Neural cell (in vitro differentiated cells): Measurements from ENCODE around the gene SNRPD3. TPM values are rescaled to one million over a fixed set of nuclear protein-coding genes. Genes with fewer than 3 reads are reported as not detected.

Experiments
- H2AFZ ChIP-seq: fragments of 200-600, 300-800 bp; sonication (generic), shearing (Covaris generic); 2 replicates; pipeline ENCODE4 v1.6.0; 2014; ENCODE audit warnings: low read depth, mild to moderate bottlenecking, antibody characterized with exemption, low read length, moderate library complexity
- H3F3A ChIP-seq: fragments of 200-600 bp; shearing (Covaris generic); 2 replicates; pipeline ENCODE4 v1.6.1; 2016; ENCODE audit warnings: mild to moderate bottlenecking, moderate library complexity, mixed read lengths, antibody characterized with exemption, low read length; ENCODE audit not compliant: insufficient read depth, poor library complexity, severe bottlenecking
- H3K27ac ChIP-seq: fragments of 200-600, 300-800 bp; sonication (generic), shearing (Covaris generic); 2 replicates; pipeline ENCODE4 v1.5.1; 2014; ENCODE audit warnings: mild to moderate bottlenecking, low read length, moderate library complexity
- H3K27me3 ChIP-seq: fragments of 300-800, 200-600 bp; sonication (generic), shearing (Covaris generic); 2 replicates; pipeline ENCODE4 v1.6.0; 2014; ENCODE audit warnings: mild to moderate bottlenecking, low read depth, low read length, moderate library complexity; ENCODE audit not compliant: insufficient read depth
- H3K36me3 ChIP-seq: fragments of 300-800, 200-600 bp; sonication (generic), shearing (Covaris generic); 2 replicates; pipeline ENCODE4 v1.5.1; 2014; ENCODE audit warnings: mild to moderate bottlenecking, antibody characterized with exemption, low read length, moderate library complexity; ENCODE audit not compliant: insufficient read depth
- H3K4me2 ChIP-seq: fragments of 300-800, 200-600 bp; sonication (generic), shearing (Covaris generic); 2 replicates; pipeline ENCODE4 v1.6.0; 2014; ENCODE audit warnings: mild to moderate bottlenecking, low read length
- H3K4me3 ChIP-seq: fragments of 300-800, 200-600 bp; sonication (generic), shearing (Covaris generic); 2 replicates; pipeline ENCODE4 v1.5.1; 2014; ENCODE audit warnings: mild to moderate bottlenecking, low read length, moderate library complexity
- H3K79me2 ChIP-seq: fragments of 200-600 bp; shearing (Covaris generic); replicated peaks from 2 replicates; pipeline ENCODE4 v1.6.0; 2014; ENCODE audit warnings: mild to moderate bottlenecking, low read length, moderate library complexity; ENCODE audit not compliant: insufficient read depth
- H3K9ac ChIP-seq: fragments of 300-800, 200-600 bp; sonication (generic), shearing (Covaris generic); 2 replicates; pipeline ENCODE4 v1.6.1; 2016; ENCODE audit warnings: mild to moderate bottlenecking, low read length, mixed read lengths
- H3K9me2 ChIP-seq: fragments of 200-600 bp; shearing (Covaris generic); 2 replicates; pipeline ENCODE4 v1.6.1; 2016; ENCODE audit warnings: mild to moderate bottlenecking, low read length, mixed read lengths; ENCODE audit not compliant: insufficient read depth
- H3K9me3 ChIP-seq: fragments of 200-600, 300-800 bp; sonication (generic), shearing (Covaris generic); 2 replicates; pipeline ENCODE4 v1.6.1; 2016; ENCODE audit warnings: mild to moderate bottlenecking, mixed run types, low read length, moderate library complexity, mixed read lengths
- H4K20me1 ChIP-seq: fragments of 200-600 bp; shearing (Covaris generic); 2 replicates; pipeline ENCODE4 v1.6.1; 2016; ENCODE audit warnings: mild to moderate bottlenecking, mixed run types; ENCODE audit not compliant: insufficient read depth
- EP300 ChIP-seq: fragments of 450-650 bp; conservative IDR thresholded peaks from 2 replicates; pipeline ENCODE4 v1.6.1; 2014; ENCODE audit warnings: antibody characterized with exemption, mild to moderate bottlenecking, moderate library complexity; ENCODE audit not compliant: poor library complexity, severe bottlenecking
- EZH2 ChIP-seq: fragments of 200-600, 300-800 bp; shearing (Covaris generic), sonication (generic); IDR thresholded peaks from 2 replicates; pipeline ENCODE4 v1.6.1; 2014; ENCODE audit warnings: antibody characterized with exemption, low read length, borderline replicate concordance, mild to moderate bottlenecking; ENCODE audit not compliant: insufficient read depth, poor library complexity, severe bottlenecking
- MXI1 ChIP-seq: fragments of 450-650 bp; conservative IDR thresholded peaks from 2 replicates; pipeline ENCODE4 v1.6.1; 2014; ENCODE audit warnings: antibody characterized with exemption, mild to moderate bottlenecking; ENCODE audit not compliant: poor library complexity, severe bottlenecking
- POLR2AphosphoS5 ChIP-seq: IDR thresholded peaks from 2 replicates; pipeline ENCODE4 v1.6.1; 2012
- RAD21 ChIP-seq: fragments of 450-650 bp; conservative IDR thresholded peaks from 2 replicates; pipeline ENCODE4 v1.6.1; 2014; ENCODE audit warnings: antibody characterized with exemption, mild to moderate bottlenecking, moderate library complexity
- SMC3 ChIP-seq: fragments of 450-650 bp; conservative IDR thresholded peaks from 2 replicates; pipeline ENCODE4 v1.6.1; 2014; ENCODE audit warnings: antibody characterized with exemption, mild to moderate bottlenecking, moderate library complexity; ENCODE audit not compliant: poor library complexity
- TAF1 ChIP-seq: IDR thresholded peaks from 2 replicates; pipeline ENCODE4 v1.6.1; 2012; ENCODE audit warnings: low read depth
- polyA plus RNA-seq: library from polyadenylated mRNA; depleted of rRNA; stranded (reverse); fragments of >200 nt; gene quantifications from 2 replicates; pipeline ENCODE4 v1.2.3, GENCODE V29; 2014
- TF ChIP-seq, protein P1 (sequence below): fragments of 450-650 bp; IDR thresholded peaks from 2 replicates; pipeline ENCODE4 v1.5.1; 2014; ENCODE audit warnings: antibody characterized with exemption, mild to moderate bottlenecking, moderate library complexity; ENCODE audit not compliant: poor library complexity, severe bottlenecking
- TF ChIP-seq, protein P2 (sequence below): IDR thresholded peaks from 2 replicates; pipeline ENCODE4 v1.6.1; 2012; ENCODE audit warnings: borderline replicate concordance

The SNRPD3 gene
- polyA plus RNA-seq, 1 donor from 2014 or later = 195 TPM

- Histone ChIP-seq H4K20me1 (no peaks in the 10 kb centered on the region), H3K4me2 (no peak overlapping the region), H3K9ac (no peak overlapping the region), H3K36me3 (no peaks in the 10 kb centered on the region), H3F3A (no peaks in the 10 kb centered on the region), H3K27ac (no peak overlapping the region), H3K4me3 (no peak overlapping the region), H3K9me2 (no peaks in the 10 kb centered on the region), H3K79me2 (peaks cover 38% of the 10 kb centered on the region), H3K27me3 (no peaks in the 10 kb centered on the region), H2AFZ (no peak overlapping the region), H3K9me3 (no peaks in the 10 kb centered on the region)
- TF ChIP-seq EP300 (no peak), TAF1 (no peak), EZH2 (no peak), POLR2AphosphoS5 (no peak), MXI1 (no peak), SMC3 (no peak), RAD21 (no peak)
- TF ChIP-seq, protein P1, sequence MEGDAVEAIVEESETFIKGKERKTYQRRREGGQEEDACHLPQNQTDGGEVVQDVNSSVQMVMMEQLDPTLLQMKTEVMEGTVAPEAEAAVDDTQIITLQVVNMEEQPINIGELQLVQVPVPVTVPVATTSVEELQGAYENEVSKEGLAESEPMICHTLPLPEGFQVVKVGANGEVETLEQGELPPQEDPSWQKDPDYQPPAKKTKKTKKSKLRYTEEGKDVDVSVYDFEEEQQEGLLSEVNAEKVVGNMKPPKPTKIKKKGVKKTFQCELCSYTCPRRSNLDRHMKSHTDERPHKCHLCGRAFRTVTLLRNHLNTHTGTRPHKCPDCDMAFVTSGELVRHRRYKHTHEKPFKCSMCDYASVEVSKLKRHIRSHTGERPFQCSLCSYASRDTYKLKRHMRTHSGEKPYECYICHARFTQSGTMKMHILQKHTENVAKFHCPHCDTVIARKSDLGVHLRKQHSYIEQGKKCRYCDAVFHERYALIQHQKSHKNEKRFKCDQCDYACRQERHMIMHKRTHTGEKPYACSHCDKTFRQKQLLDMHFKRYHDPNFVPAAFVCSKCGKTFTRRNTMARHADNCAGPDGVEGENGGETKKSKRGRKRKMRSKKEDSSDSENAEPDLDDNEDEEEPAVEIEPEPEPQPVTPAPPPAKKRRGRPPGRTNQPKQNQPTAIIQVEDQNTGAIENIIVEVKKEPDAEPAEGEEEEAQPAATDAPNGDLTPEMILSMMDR = no peak
- TF ChIP-seq, protein P2, sequence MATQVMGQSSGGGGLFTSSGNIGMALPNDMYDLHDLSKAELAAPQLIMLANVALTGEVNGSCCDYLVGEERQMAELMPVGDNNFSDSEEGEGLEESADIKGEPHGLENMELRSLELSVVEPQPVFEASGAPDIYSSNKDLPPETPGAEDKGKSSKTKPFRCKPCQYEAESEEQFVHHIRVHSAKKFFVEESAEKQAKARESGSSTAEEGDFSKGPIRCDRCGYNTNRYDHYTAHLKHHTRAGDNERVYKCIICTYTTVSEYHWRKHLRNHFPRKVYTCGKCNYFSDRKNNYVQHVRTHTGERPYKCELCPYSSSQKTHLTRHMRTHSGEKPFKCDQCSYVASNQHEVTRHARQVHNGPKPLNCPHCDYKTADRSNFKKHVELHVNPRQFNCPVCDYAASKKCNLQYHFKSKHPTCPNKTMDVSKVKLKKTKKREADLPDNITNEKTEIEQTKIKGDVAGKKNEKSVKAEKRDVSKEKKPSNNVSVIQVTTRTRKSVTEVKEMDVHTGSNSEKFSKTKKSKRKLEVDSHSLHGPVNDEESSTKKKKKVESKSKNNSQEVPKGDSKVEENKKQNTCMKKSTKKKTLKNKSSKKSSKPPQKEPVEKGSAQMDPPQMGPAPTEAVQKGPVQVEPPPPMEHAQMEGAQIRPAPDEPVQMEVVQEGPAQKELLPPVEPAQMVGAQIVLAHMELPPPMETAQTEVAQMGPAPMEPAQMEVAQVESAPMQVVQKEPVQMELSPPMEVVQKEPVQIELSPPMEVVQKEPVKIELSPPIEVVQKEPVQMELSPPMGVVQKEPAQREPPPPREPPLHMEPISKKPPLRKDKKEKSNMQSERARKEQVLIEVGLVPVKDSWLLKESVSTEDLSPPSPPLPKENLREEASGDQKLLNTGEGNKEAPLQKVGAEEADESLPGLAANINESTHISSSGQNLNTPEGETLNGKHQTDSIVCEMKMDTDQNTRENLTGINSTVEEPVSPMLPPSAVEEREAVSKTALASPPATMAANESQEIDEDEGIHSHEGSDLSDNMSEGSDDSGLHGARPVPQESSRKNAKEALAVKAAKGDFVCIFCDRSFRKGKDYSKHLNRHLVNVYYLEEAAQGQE = no peak
Observed at GRCh38 chr22:24564376-24565058, 8.7 kb downstream of the SNRPD3 start.

- Histone ChIP-seq H3F3A (no peaks in the 10 kb centered on the region), H3K4me2 (no peak overlapping the region), H3K79me2 (peaks cover 34% of the 10 kb centered on the region), H3K9me2 (no peaks in the 10 kb centered on the region), H4K20me1 (no peaks in the 10 kb centered on the region), H3K27ac (no peak overlapping the region), H3K4me3 (no peak overlapping the region), H3K36me3 (no peaks in the 10 kb centered on the region), H2AFZ (no peak overlapping the region), H3K9ac (no peak overlapping the region), H3K9me3 (no peaks in the 10 kb centered on the region), H3K27me3 (no peaks in the 10 kb centered on the region)
- TF ChIP-seq EP300 = no peak
- TF ChIP-seq, protein P2 = no peak
- TF ChIP-seq EZH2 = no peak
- no peak for TF ChIP-seq TAF1
- TF ChIP-seq POLR2AphosphoS5 = no peak
Observed at GRCh38 chr22:24565077-24565476, 9.3 kb downstream of the SNRPD3 start.
